ENCODE results near the gene PKP3.

The PKP3 gene

DNA sequence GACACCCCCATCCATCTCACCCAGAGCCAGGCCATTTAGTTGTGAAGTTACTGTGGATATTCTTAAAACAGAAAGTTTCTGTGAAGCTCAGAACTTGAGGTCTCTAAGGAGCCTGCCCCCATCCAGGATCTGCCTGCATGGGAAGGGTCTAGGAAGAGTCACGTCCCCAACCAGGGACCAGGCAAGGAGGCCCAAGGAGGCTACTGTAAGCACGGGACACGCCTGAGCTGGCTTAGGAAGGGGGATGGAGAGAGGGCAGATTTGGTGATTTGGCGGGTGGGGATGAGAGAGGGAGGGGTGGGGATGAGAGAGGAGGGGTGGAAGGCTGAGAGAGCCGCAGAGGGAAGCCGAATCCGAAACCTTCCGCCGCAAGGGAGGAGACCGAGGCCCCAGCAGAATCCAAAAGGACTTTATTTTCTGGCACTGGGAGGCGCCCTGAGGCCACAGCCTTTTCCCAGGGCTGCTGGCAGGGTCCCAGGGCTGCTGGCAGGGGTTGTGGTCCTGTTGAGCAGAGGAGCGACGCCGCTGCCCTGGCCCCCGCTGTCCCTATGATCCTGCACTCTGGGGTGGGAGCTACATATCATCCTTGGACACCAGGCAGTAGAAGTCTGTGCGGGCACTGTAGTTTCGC, 11.4 kb downstream of the PKP3 start:
- H3K4me3 ChIP-seq (ENCODE audit: control insufficient read depth, low read depth, low read length), result no peak overlapping the region
- TF ChIP-seq, protein P1, sequence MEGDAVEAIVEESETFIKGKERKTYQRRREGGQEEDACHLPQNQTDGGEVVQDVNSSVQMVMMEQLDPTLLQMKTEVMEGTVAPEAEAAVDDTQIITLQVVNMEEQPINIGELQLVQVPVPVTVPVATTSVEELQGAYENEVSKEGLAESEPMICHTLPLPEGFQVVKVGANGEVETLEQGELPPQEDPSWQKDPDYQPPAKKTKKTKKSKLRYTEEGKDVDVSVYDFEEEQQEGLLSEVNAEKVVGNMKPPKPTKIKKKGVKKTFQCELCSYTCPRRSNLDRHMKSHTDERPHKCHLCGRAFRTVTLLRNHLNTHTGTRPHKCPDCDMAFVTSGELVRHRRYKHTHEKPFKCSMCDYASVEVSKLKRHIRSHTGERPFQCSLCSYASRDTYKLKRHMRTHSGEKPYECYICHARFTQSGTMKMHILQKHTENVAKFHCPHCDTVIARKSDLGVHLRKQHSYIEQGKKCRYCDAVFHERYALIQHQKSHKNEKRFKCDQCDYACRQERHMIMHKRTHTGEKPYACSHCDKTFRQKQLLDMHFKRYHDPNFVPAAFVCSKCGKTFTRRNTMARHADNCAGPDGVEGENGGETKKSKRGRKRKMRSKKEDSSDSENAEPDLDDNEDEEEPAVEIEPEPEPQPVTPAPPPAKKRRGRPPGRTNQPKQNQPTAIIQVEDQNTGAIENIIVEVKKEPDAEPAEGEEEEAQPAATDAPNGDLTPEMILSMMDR (conservative IDR thresholded peaks at IDR 0.05; ENCODE audit: control insufficient read depth, insufficient read depth, low read depth, low read length), result no peak
- peak; percentile 27 for DNase-seq (ENCODE audit: low read depth)

- H3K4me3 ChIP-seq (ENCODE audit: control insufficient read depth, low read depth, low read length), result peak overlapping the region; percentile 44
- no peak for DNase-seq (ENCODE audit: low read depth)
- TF ChIP-seq, protein P1 (conservative IDR thresholded peaks at IDR 0.05; ENCODE audit: control insufficient read depth, insufficient read depth, low read depth, low read length), result no peak
Measured at GRCh38 chr11:405954-406795, 12.2 kb downstream of the PKP3 start.

GRCh38 chr11:406796-407650, 13.0 kb downstream of the PKP3 start:
- peak overlapping the region; percentile 44 for H3K4me3 ChIP-seq (ENCODE audit: control insufficient read depth, low read depth, low read length)
- TF ChIP-seq, protein P1 (conservative IDR thresholded peaks at IDR 0.05; ENCODE audit: control insufficient read depth, insufficient read depth, low read depth, low read length), result no peak
- DNase-seq (ENCODE audit: low read depth), result peak; percentile 72

GRCh38 chr11:407651-408123, 13.7 kb downstream of the PKP3 start:
- TF ChIP-seq, protein P1 (conservative IDR thresholded peaks at IDR 0.05; ENCODE audit: control insufficient read depth, insufficient read depth, low read depth, low read length), result no peak
- DNase-seq (ENCODE audit: low read depth), result no peak
- H3K4me3 ChIP-seq (ENCODE audit: control insufficient read depth, low read depth, low read length), result no peak overlapping the region

DNA sequence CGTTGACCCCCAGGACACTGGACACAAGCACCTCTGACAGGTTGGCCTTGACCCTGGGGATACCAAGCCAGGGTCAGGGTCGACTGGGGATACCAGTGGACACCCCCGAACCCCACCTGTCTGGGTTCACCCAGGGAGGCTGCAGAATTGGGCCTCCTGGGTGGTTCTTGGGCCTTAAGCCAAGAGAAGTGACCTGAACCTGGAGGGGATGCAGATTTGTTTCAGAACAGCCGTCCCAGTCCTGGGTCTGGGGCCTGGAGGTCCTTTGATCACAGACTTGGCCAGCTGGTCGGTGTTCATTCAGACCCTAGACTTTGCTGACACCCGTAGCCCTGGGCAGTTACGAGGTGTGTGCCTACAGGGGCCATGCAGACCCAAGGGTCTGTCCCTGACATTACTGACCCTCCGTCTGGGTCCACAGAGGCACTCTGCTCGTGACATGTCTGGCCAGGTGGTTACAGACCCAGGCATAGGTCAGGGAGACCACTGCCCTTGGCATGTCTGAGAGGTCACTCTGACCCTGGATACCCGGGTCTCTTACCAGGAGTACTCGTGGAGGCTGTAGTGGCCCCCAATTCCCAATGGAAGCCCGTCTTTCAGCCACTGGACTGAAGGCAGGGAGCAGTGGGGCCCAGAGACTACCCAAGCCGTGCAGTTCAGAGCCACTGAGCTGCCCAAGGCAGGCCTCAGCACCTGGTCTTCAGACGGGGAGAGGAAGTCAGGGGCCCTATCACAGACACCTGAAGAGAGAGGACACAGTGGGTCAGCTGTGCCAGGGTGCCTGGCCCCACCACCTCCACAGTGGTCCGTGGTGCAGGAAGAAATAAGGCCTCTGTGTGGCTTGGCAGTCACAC, 14.4 kb downstream of the PKP3 start:
- no peak overlapping the region for H3K4me3 ChIP-seq (ENCODE audit: control insufficient read depth, low read depth, low read length)
- no peak for DNase-seq (ENCODE audit: low read depth)
- TF ChIP-seq, protein P1 (conservative IDR thresholded peaks at IDR 0.05; ENCODE audit: control insufficient read depth, insufficient read depth, low read depth, low read length), result no peak

All from fibroblast of mammary gland (primary cell).